Colon (tissue), 2 donors: Measurements from ENCODE around the gene OR2M4.
"Not testable (repeated sequence)": the region's sequence is repeated elsewhere in the genome, so short reads cannot be mapped to it uniquely, and the experiment has no call there.

Source experiments
- FAIRE-seq: peaks from 2 replicates; lab custom pipeline; 2012; peaks lifted over from hg19 to GRCh38; lab: Jason Lieb, UNC
- donor health status: control.
- donor health status: control.

Gene OR2M4, protein sequence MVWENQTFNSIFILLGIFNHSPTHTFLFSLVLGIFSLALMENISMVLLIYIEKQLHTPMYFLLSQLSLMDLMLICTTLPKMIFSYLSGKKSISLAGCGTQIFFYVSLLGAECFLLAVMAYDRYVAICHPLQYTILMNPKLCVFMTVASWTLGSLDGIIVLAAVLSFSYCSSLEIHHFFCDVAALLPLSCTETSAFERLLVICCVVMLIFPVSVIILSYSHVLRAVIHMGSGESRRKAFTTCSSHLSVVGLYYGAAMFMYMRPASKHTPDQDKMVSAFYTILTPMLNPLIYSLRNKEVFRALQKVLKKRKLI

DNA sequence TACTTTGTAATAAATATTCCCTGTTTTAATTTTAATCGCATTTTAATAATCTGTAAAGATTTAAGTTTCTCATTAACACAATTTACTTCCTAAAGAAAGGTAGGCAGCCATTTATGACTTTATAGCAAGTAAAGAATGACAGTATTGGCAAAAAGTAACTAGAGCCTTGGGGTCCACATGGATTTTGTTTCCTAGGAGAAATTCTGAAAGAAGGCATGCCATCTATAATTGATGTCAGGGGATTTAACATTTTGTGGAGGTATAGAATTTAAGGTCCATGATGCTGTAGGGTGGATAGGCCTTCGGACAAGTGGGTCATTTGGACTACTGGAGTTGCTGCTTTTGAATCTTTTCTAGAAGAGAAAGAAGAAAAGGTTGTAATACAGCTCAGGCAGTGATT is at the start of gene OR2M4:
TSS of gene OR2M4 (plus strand) at position 301 of the 400 bp plus-strand sequence. CDS start 7,512 bp downstream, outside the sequence.
- no peak for FAIRE-seq

DNA sequence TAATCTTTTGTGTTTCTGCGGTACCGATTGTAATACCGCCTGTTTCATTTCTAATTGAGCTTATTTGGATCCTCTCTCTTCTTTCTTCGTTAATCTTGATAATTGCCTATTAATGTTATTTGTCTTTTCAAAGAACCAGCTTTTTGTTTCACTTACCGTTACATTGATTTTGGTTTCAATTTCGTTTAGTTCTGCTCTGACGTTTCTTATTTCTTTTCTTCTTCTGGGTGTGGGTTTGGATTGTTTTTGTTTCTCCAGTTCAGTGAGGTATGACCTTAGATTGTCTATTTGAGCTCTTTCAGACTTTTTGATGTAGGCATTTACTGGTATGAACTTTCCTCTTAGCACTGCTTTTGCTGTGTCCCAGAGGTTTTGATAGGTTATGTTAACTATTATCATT is 47.2 kb upstream of the OR2M4 start:
- no peak for FAIRE-seq

DNA sequence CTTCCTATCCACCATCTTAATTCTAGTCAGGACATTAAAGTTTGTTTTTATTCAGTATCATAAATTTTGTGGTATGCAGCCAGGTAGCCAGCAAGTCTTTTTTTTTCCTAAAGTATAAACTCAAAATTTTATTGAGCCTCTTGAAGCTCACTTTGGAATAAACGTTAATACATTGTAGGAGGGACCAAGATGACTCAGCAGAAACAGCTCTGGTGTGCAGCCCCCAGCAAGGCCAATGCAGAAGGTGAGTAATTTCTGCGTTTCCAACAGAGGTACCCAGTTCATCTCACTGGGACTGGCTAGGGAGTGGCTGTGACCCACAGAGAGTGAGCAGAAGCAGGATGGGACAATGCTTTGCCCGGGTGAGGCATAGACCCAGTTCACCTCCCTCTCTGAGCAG is 43.9 kb upstream of the OR2M4 start:
- FAIRE-seq, result no peak

DNA sequence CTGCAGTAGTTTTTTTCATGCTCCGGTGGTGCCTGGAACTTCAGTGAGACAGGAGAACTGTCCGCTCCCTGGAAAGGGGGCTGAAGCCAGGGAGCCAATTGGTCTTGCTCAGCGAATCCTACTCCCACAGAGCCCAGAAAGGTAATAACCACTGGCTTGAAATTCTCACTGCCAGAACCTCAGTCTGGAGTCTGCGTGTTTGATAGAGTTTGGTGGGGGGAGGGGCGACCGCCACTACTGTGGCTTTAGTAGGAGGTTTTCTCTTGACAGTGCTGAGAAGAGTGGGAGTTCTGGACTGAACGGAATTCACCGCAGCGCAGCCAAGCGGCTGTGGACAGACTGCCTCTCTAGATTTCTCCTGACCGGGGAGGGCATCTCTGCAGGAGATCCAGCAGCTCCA is 42.2 kb upstream of the OR2M4 start:
- FAIRE-seq, result no peak

DNA sequence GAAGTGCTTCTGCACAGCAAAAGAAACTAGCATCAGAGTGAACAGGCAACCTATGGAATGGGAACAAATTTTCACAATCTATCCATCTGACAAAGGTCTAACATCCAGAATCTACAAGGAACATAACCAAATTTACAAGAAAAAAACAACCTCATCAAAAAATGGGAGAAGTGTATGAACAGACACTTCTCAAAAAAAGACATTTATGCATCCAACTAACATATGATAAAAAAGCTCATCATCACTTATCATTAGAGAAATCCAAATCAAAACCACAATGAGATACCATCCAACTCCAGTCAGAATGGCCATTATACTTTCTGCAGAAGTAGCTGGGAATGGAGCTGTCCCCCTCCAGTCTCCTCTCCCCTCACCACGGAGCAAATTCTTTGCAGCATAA is 37.1 kb upstream of the OR2M4 start:
- no peak for FAIRE-seq

DNA sequence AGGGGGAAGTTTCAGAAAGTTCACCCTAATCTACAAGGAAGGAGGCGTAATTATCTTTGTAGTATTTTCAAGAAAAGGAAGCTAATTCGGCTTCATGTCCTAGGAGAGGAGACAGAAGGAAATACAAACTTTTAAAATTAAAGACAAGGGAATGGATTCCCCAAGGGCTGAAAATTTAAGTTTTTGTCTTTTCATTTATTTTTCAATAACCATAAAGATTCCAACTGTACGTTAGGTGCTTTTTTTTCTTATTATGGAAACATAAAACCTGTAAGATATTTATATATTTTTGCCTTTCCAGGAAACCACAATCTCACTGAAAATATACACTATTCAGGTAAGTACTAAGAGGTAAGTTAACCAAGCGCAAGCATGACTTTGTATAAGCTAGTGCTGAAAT is 34.3 kb upstream of the OR2M4 start, which contains the start of gene OR2M3:
TSS of gene OR2M3 (plus strand) at position 301 of the 400 bp plus-strand sequence. CDS start 5,803 bp downstream, outside the sequence.
- no peak for FAIRE-seq

DNA sequence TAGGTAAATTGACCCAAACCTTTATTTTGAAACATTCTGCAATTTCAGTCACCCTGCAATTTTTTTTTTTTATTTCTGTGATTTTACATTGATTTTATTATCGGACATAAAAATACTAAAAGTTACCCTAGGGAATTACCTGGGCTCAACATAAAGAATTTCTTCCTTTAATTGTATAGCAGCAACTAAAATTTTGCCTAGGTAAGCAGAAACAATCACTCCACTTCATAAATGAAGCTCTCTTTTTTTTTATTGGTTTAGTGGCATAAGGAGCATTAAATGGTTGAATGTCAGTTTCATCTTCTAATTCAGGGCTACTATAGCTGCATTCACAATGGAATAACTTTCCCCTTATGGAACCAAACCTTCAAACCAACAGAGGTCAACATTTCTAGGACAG is 15.3 kb upstream of the OR2M4 start:
- no peak for FAIRE-seq

DNA sequence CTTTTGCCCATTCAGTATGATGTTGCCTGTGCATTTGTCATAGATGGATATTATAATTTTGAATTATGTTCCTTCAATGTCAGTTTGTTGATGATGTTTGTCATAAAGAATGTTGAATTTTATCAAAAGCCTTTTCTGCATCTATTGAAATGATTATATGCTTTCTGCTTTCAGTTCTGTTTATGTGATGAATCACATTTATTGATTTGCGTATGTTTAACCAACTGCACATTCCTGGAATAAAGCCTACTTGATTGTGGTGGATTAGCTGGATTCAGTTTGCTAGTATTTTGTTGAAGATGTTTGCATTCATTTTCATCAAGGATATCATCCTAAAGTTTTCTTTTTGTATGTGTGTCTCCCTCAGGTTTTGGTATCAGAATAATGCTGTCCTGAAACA is 5.7 kb upstream of the OR2M4 start:
- no peak for FAIRE-seq

DNA sequence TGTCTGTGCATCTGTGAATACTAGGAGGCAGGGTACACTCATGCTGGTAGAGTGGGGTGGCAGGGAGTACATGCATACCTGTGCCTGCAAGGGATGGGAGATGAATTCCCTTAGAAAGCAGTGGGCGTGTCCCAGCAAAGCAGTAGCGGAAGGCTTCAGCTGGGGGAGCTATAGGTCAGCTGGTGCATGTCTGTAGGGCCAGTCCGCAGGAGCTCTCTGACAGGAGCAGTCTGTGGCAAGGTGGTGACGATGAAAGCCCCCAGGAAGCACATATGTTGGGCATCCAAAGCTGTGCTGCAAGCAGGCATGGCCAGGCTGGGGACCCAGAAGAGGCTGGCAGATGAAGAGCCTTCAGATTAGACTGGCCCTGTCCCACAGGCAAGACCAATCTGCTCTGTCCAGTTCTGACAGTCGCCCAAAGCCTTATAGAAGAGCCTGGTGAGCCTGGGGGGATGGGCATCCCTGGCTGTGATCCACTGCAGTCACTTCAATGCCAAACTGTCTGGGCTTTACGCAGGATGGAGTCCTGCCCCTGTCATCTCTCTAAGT is 1.8 kb upstream of the OR2M4 start:
- no peak for FAIRE-seq

DNA sequence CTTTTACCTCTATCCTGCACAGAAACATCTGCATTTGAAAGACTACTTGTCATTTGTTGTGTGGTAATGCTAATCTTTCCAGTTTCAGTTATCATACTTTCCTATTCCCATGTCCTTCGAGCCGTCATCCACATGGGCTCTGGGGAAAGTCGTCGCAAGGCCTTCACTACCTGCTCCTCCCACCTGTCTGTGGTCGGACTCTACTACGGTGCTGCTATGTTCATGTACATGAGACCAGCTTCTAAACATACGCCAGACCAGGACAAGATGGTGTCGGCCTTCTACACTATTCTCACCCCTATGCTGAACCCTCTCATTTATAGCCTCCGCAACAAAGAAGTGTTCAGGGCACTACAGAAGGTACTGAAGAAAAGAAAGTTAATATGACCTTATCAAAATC is 8.3 kb downstream of the OR2M4 start:
- no peak for FAIRE-seq

DNA sequence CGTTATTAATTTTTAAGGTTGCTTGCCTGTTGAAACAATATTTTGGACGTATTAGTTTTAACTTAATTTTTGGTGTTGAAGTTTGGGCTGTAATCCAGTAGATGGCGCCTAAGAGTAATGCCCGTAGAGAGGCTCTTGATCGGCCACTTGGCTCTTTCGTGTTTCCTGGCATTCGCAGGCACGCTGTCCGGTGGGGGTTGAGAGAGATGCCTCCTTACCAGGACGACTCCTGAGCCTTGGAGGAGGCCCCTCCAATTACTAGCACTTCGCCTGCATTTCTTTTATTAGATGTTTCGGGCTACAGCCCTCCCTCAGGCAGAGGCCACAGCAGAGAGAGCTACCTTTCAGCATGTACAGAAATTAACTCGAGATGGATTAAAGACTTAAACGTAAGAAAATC is 12.0 kb downstream of the OR2M4 start:
- FAIRE-seq, result no peak

DNA sequence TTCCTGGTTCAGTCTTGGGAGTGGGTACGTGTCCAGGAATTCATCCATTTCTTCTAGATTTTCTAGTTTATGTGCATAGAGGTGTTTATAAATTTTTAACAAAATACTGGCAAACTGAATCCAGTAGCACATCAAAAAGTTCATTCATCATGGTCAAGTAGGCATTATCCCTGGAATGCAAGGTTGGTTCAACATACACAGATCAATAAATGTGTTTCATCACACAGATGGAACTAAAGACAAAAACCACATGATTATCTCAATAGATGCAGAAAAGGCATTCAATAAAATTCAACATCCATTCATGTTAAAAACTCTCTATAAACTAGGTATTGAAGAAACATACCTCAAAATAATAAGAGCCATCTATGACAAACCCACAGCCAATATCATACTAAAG is 28.1 kb downstream of the OR2M4 start:
- FAIRE-seq, result not testable (repeated sequence)

DNA sequence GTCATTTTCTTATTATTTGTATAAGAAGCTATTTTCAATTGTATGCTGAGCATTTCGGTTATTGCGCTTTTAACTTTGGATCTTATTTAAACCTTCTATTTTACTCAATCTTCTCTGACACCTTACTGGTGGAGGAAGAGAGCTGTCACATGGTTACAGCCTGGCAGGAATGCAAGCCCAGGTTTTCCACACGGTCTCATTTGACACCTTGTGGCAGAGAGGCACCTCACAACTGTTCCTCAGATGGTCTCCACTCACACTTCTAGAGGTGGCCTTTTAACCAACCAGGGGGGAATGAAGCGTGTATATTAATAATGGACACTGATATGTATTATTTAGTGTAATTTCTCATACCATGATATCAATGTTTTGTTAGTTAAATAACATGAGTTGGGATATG is 37.0 kb downstream of the OR2M4 start:
- FAIRE-seq, result no peak

DNA sequence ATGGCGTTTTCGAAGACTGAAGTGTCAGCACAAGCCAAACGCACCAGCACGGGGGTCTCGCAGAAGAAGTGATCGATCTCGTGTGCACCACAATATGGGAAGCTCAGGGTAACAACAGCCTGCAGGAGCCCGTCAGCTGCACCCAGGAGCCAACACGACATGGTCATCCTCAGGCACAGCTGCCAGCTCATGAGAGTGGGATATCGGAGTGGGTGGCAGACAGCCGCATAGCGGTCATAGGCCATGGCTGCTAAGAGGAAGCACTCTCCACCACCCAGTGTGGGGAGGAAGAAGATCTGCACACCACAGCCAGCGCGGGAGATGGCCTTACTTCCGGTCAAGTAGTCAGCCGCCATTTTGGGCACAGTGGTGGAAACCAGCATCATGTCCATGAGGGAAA is 42.0 kb downstream of the OR2M4 start:
- not testable (repeated sequence) for FAIRE-seq

DNA sequence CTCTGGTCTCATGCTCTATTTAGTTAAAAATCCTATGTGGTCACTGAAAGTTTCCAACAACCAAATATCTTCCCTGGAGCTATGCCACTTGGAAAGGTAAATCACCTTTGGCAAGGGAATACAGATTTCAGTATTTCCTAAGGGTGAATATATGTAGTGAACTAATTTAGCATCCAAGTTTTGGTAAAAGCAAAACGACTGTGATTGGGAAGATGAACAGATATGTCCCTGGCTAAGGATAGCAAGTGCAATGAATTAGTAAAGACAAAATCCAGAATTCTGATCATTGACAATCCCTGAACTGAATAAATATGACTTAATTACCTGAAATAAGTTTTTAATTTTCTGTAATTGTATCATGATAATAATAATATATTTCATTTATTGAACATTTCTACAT is 46.7 kb downstream of the OR2M4 start, which contains the start of gene OR2T33:
TSS of gene OR2T33 (minus strand) at position 101 of the 400 bp plus-strand sequence. CDS start 4,162 bp downstream, outside the sequence.
- FAIRE-seq, result no peak

DNA sequence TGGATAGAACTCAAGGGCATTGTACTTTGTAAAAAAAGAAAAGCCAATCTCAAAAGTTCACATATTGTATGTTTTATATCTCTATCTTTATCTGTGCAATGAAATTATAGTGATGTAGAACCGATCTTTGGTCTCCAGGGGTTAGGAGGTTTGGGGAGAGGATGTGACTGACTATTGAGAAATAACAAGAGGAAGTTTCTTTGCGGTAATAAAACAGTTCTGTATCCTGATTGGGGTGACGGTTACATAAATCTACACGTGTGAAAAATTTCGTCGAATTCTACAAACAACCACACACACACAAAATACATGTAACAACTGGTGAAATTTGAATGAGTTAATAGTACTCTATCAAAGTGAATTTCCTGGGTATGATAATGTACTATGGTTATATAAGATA is 57.2 kb downstream of the OR2M4 start:
- no peak for FAIRE-seq
